PC-3 (cell line): Measurements from ENCODE around the gene ZXDC. TPM values are rescaled to one million over a fixed set of nuclear protein-coding genes. Genes with fewer than 3 reads are reported as not detected.

Experiments used
- ATAC-seq: fragments of 200-7000 bp; cut with Tn5 transposase; 2 replicates; pipeline ENCODE4 v1.9.1; 2020; ENCODE audit warnings: mild to moderate bottlenecking, moderate library complexity
- BruUV-seq: library from RNA; stranded (reverse); fragments of 400-500 nt; replicated peaks from 2 replicates; lab custom pipeline; 2021; lab: Mats Ljungman, UMichigan
- CTCF ChIA-PET: fragments of 300-600 bp; sonication (Branson Sonifier 250); formaldehyde crosslinking; loops from one replicate; lab custom pipeline; 2022; ENCODE audit warnings: antibody characterized with exemption; lab: Charles Lee
- POLR2A ChIA-PET: fragments of 300-600 bp; sonication (Branson Sonifier 250); formaldehyde crosslinking; loops from one replicate; lab custom pipeline; 2022; ENCODE audit warnings: antibody characterized with exemption; ENCODE audit not compliant: unreplicated experiment; lab: Charles Lee
- DNase-seq: peaks from one replicate; pipeline ENCODE4 v3.0.0-alpha.2; 2015
- H2AFZ ChIP-seq: fragments of 300-600 bp; sonication (generic); 2 replicates; pipeline ENCODE4 v1.6.0; 2016; ENCODE audit warnings: antibody characterized with exemption, low read length
- H3F3A ChIP-seq: fragments of 300-600 bp; sonication (generic); one replicate; pipeline ENCODE4 v1.6.0; 2017; ENCODE audit warnings: antibody characterized with exemption, low read length, control low read depth, mild to moderate bottlenecking; ENCODE audit not compliant: unreplicated experiment
- H3K27ac ChIP-seq: fragments of 300-600 bp; sonication (generic); 2 replicates; pipeline ENCODE4 v1.5.1; 2016; ENCODE audit warnings: mild to moderate bottlenecking, low read length
- H3K27me3 ChIP-seq: fragments of 300-600 bp; sonication (generic); 2 replicates; pipeline ENCODE4 v1.6.1; 2016; ENCODE audit warnings: low read length, mixed read lengths
- H3K36me3 ChIP-seq: fragments of 300-600 bp; sonication (generic); 2 replicates; pipeline ENCODE4 v1.6.1; 2016; ENCODE audit warnings: low read depth, mixed run types, low read length, mixed read lengths
- H3K4me1 ChIP-seq: fragments of 300-600 bp; sonication (generic); 2 replicates; pipeline ENCODE4 v1.5.1; 2016; ENCODE audit warnings: low read length; ENCODE audit not compliant: insufficient read depth
- H3K4me2 ChIP-seq: fragments of 300-600 bp; sonication (generic); 2 replicates; pipeline ENCODE4 v1.6.0; 2016; ENCODE audit warnings: low read length
- H3K4me3 ChIP-seq: fragments of 300-600 bp; sonication (generic); 2 replicates; pipeline ENCODE4 v1.5.1; 2016; ENCODE audit warnings: mild to moderate bottlenecking, low read length, mixed read lengths
- H3K79me2 ChIP-seq: fragments of 300-600 bp; sonication (generic); 2 replicates; pipeline ENCODE4 v1.6.1; 2017; ENCODE audit warnings: low read length, mixed read lengths
- H3K9ac ChIP-seq: fragments of 300-600 bp; sonication (generic); 2 replicates; pipeline ENCODE4 v1.6.0; 2016; ENCODE audit warnings: mild to moderate bottlenecking, low read length
- H3K9me2 ChIP-seq: fragments of 300-600 bp; sonication (generic); replicated peaks from 2 replicates; pipeline ENCODE4 v1.6.1; 2016; ENCODE audit warnings: mixed run types, low read length, mixed read lengths
- H3K9me3 ChIP-seq: fragments of 300-600 bp; sonication (generic); 2 replicates; pipeline ENCODE4 v1.6.1; 2016; ENCODE audit warnings: low read length, mixed read lengths
- H4K20me1 ChIP-seq: fragments of 300-600 bp; sonication (generic); 2 replicates; pipeline ENCODE4 v1.6.1; 2016; ENCODE audit warnings: low read length, mixed read lengths
- CTCF ChIP-seq: fragments of 300-600 bp; sonication (generic); conservative IDR thresholded peaks from 2 replicates; pipeline ENCODE4 v1.5.1; 2017; ENCODE audit warnings: antibody characterized with exemption, low read depth, mild to moderate bottlenecking, low read length
- EZH2 ChIP-seq: fragments of 300-600 bp; sonication (generic); IDR thresholded peaks from one replicate; pipeline ENCODE4 v1.6.1; 2017; ENCODE audit warnings: antibody characterized with exemption, mild to moderate bottlenecking, low read length; ENCODE audit not compliant: unreplicated experiment
- EZH2phosphoT487 ChIP-seq: fragments of 300-600 bp; sonication (generic); IDR thresholded peaks from 2 replicates; pipeline ENCODE4 v1.6.1; 2018; ENCODE audit warnings: mild to moderate bottlenecking, antibody characterized with exemption, low read length, borderline replicate concordance
- intact Hi-C: fragments of 100-400 bp; cut with micrococcal nuclease; formaldehyde crosslinking; loops from 2 replicates; pipeline ENCODE4 v1.9.0; 2023
- total RNA-seq: library from RNA; depleted of rRNA; stranded (reverse); fragments of >200 nt; gene quantifications from 2 replicates; pipeline ENCODE4 v1.2.3, GENCODE V29; 2014

Gene ZXDC
- total RNA-seq, 1 experiment from 2014 or later: 18.7 TPM

- POLR2A ChIA-PET: no interaction called here
- DNase-seq: no peak
- CTCF ChIA-PET: no interaction called here
- H3K4me1 ChIP-seq: no peaks in the 10 kb centered on the region
- no peak overlapping the region for H3K9ac ChIP-seq
- intact Hi-C loops: no loop called here
- no peak overlapping the region for H3K27ac ChIP-seq
- H2AFZ ChIP-seq: no peak overlapping the region
- no peaks in the 10 kb centered on the region for H4K20me1 ChIP-seq
- no peak for ATAC-seq
- H3F3A ChIP-seq: no peaks in the 10 kb centered on the region
- BruUV-seq: no TSS peak
- H3K9me2 ChIP-seq: no peaks in the 10 kb centered on the region
- TF ChIP-seq EZH2phosphoT487 (no peak), EZH2 (no peak), CTCF (no peak)
- H3K9me3 ChIP-seq: no peaks in the 10 kb centered on the region
- no peaks in the 10 kb centered on the region for H3K36me3 ChIP-seq
- no peaks in the 10 kb centered on the region for H3K27me3 ChIP-seq
- no peak overlapping the region for H3K4me3 ChIP-seq
- no peak overlapping the region for H3K4me2 ChIP-seq
- H3K79me2 ChIP-seq: no peaks in the 10 kb centered on the region
These were observed 27.4 kb downstream of the ZXDC start for GRCh38 chr3:126448136-126448892.

DNA sequence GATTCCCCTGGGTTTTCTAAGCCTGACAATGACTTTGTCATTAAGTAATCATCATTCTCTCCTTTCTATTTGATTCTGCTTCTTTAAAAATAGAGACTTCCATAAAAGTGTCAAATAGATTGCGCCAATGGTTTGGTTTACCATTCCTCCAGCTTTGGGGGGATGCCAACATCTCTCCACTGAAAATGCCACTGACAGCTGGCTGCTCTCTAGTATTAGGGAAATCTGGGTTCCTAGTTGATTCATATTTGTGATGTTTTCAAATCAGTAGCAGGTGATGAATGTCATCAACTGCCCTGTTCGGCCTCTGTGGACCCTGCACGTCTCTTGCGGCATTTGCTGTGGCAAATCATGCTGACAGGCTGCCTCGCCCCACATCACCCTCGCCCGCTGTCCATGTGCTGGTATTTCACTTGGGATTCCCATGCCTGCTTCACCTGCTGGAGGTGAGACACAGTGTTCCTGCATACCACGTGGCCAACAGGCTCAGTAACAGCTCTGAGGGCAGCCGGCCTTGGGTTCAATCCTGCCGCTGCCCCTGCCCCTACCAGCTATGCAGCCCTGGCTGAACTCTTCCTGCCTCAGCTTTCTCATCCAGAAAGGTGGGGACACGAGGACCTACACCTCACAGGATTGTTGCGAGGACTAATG, 28.1 kb downstream of the ZXDC start:
- CTCF ChIA-PET: no interaction called here
- no TSS peak for BruUV-seq

More for the DNA sequence above, 28.1 kb downstream of the ZXDC start:
- no peak overlapping the region for H2AFZ ChIP-seq
- no peak overlapping the region for H3K4me3 ChIP-seq
- H3K9ac ChIP-seq: no peak overlapping the region
- no peaks in the 10 kb centered on the region for H3F3A ChIP-seq
- DNase-seq (no peak), ATAC-seq (no peak)
- TF ChIP-seq CTCF (no peak), EZH2 (no peak), EZH2phosphoT487 (no peak)
- intact Hi-C loops: no loop called here
- H4K20me1 ChIP-seq: no peaks in the 10 kb centered on the region
- no peak overlapping the region for H3K4me2 ChIP-seq
- no peaks in the 10 kb centered on the region for H3K9me2 ChIP-seq
- H3K9me3 ChIP-seq: no peaks in the 10 kb centered on the region
- H3K27ac ChIP-seq: no peak overlapping the region
- H3K36me3 ChIP-seq: no peaks in the 10 kb centered on the region
- no peaks in the 10 kb centered on the region for H3K27me3 ChIP-seq
- H3K79me2 ChIP-seq: no peaks in the 10 kb centered on the region
- POLR2A ChIA-PET: interaction anchor here (0.7 kb wide), 1 partner anchor 66 kb away, joined by 3 read pairs; no protein-coding TSS in a partner anchor
- H3K4me1 ChIP-seq: no peaks in the 10 kb centered on the region
